Aorta (tissue), 5 donors: ENCODE results near the gene CEP43. TPM values are rescaled to one million over a fixed set of nuclear protein-coding genes. Genes with fewer than 3 reads are reported as not detected.

Experiments used
- ATAC-seq: fragments of 200-7000 bp; cut with Tn5 transposase; one replicate; pipeline ENCODE4 v1.9.1; 2022; ENCODE audit warnings: moderate library complexity; ENCODE audit not compliant: low FRiP score
- DNase-seq, 2 donors: peaks; one replicate each; pipeline ENCODE4 v3.0.0-alpha.2; 2020
- H3K27ac ChIP-seq, 2 donors: one replicate each; pipeline ENCODE4 v1.5.1; 2013; ENCODE audit warnings: low read length in 2 of 2, mild to moderate bottlenecking in 2 of 2, moderate library complexity in 2 of 2, control low read depth in 1 of 2, inconsistent platforms in 1 of 2, low read depth in 1 of 2
- H3K27me3 ChIP-seq, 2 donors: one replicate each; pipeline ENCODE4 v1.6.1; 2013; ENCODE audit warnings: control low read depth in 1 of 2, low read length in 1 of 2, mild to moderate bottlenecking in 1 of 2, moderate library complexity in 1 of 2; ENCODE audit not compliant: insufficient read depth in 2 of 2, control insufficient read depth in 1 of 2
- H3K36me3 ChIP-seq, 2 donors: one replicate each; pipeline ENCODE4 v1.6.1; 2013; ENCODE audit warnings: control low read depth in 1 of 2, low read length in 1 of 2, mild to moderate bottlenecking in 1 of 2; ENCODE audit not compliant: insufficient read depth in 2 of 2, control insufficient read depth in 1 of 2
- H3K4me1 ChIP-seq, 2 donors: one replicate each; pipeline ENCODE4 v1.6.1; 2013; ENCODE audit warnings: low read length in 2 of 2, control low read depth in 1 of 2, mild to moderate bottlenecking in 1 of 2, moderate library complexity in 1 of 2; ENCODE audit not compliant: insufficient read depth in 2 of 2, control insufficient read depth in 1 of 2
- H3K4me3 ChIP-seq, 2 donors: one replicate each; pipeline ENCODE4 v1.5.1; 2013; ENCODE audit warnings: low read length in 2 of 2, control low read depth in 1 of 2, mild to moderate bottlenecking in 1 of 2
- H3K9me3 ChIP-seq: one replicate; pipeline ENCODE4 v1.6.1; 2013; ENCODE audit warnings: mild to moderate bottlenecking, low read length; ENCODE audit not compliant: control insufficient read depth
- WGBS, 2 donors: extraction: QIAGEN DNeasy Blood & Tissue Kit; methylation state at CpG; one replicate each; pipeline ENCODE4 v1.1.7; 2013; 5-methylcytosine and 5-hydroxymethylcytosine counted together
- intact Hi-C, 2 donors: fragments of 100-400 bp; cut with DNase I; formaldehyde crosslinking; loops; one replicate each; pipeline versions ENCODE4 v1.14.2 to v1.15.0; 2022
- polyA plus RNA-seq, 2 donors: library from polyadenylated mRNA; stranded (reverse); fragments of 200-250 nt; gene quantifications; one replicate each; pipeline ENCODE4 v1.2.3, GENCODE V29; 2013
- total RNA-seq, 2 donors: library from RNA; stranded (reverse); fragmentation: NEBNext Ultra II Directional; extraction: Animal tissue kit (Norgen Biotek cat#: 25700); gene quantifications; one replicate each; pipeline ENCODE4 v1.2.1, GENCODE V29; 2021
- donor health status: healthy with polysubstance abuse.
- donor health status: Bipolar disorder and iron deficiency.
- donor health status: DM: no; HTN: no; CAD: no.
- donor health status: DM: no; HTN: no; CAD: no.
- donor health status: DM: yes; HTN: yes; CAD: no.

The CEP43 gene
- total and polyA plus RNA-seq, 4 donors, result 7.8 to 13.6 (median 8.9) TPM

DNA sequence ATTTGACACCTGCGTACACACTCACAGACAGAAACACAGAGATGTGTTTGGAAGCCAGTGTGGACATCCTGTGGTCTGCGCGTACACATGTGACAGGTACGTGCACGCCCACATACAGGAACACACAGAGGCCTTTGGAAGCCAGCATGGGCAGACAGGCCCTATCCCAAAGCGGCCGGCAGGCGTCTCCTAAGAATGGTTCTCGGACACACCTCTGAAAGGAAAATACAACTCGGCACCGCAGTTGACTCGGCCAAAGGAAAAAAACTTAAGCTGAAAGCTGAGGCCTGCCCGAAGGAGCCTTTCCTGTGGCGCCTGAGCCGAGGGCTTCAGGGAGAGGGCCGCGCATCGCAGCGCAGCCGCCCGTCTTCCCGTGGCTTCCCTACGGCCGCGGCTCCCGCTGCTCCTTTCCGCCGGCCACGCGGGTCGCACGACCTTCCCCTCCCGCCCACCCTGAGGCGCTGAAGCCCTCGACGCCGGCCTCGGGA is 1.4 kb upstream of the CEP43 start:
- ATAC-seq (no peak), DNase-seq (peak; percentile 66 to 79)
- Histone ChIP-seq H3K4me3 (peak overlapping the region; percentile 28 to 95), H3K9me3 (no peaks in the 10 kb centered on the region), H3K4me1 (no peaks in the 10 kb centered on the region), H3K36me3 (no peaks in the 10 kb centered on the region), H3K27me3 (no peaks in the 10 kb centered on the region), H3K27ac (no peak overlapping the region)
- 3 to 5% methylated on average over 38 of the region's 38 CpGs for WGBS, 2 donors
- intact Hi-C loops, result loop anchor here (1.0 to 10.0 kb wide), 4 partner anchors 41 to 531 kb away; partner anchors contain the start of genes RNASET2 (in 2 of the 2) and RPS6KA2 (in 1 of the 2)

DNA sequence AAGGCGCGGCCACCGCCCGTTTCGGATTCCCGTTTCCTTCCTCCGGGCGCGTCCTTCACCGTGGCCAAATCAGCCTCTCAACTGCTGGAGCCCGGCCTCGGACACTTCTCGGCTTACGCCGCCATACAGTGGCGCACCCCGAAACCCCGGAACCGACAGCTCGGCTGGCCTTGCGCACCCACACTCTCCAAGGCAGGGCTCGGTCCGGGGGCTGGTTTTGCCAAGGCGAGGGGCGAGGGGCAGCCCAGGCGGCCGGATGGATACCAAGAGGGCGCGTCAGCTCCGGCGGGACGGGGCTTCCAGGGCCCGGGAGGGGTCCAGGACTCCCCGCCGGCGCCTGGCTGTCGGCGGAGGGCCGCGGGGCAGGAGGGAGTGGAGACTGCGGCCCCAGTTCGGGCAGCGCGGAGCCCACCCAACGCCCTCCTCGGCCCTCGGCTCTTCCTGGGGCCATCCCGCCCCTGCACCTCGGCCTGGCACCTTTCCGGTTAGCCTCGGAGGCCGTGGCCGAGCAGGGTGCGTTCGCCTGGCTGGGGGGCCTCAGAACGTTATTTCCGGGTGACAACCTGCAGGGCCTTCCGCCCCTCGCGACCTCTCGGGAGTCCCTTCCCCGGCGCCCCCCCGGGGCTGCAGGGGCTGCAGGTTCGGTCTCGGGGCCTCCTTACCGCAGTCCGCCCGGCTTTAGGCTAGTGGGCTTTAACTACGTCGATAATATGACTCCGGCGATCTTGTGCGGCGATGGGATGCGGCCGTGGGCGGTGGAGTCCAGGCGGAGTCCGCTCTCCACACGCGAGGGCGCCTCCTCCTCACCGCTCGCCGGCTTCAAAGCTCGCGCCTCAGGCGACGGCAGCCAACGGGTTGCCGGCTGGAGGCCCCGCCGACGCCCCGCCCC is 697 bp upstream of the CEP43 start:
- Histone ChIP-seq H3K4me3 (peak overlapping the region; percentile 28 to 95), H3K9me3 (no peaks in the 10 kb centered on the region), H3K27me3 (no peaks in the 10 kb centered on the region), H3K36me3 (no peaks in the 10 kb centered on the region), H3K4me1 (no peaks in the 10 kb centered on the region), H3K27ac (no peak overlapping the region)
- 0% methylated on average over 82 to 96 of the region's 96 CpGs for WGBS, 2 donors
- intact Hi-C loops, result loop anchor here (2.0 to 10.0 kb wide), 3 partner anchors 42 to 531 kb away; partner anchors contain the start of genes RNASET2 (in 1 of the 2) and RPS6KA2 (in 1 of the 2)
- ATAC-seq (peak; percentile 20), DNase-seq (peak; percentile 55 to 81)

GRCh38 chr6:166999884-167000253 is 672 bp downstream of the CEP43 start:
- no peak for DNase-seq
- no peaks in the 10 kb centered on the region for H3K27me3 ChIP-seq
- ATAC-seq, result no peak
- WGBS, 2 donors, result 1 to 3% methylated on average over 10 of the region's 10 CpGs
- no peaks in the 10 kb centered on the region for H3K9me3 ChIP-seq
- intact Hi-C loops, result loop anchor here (2.0 to 10.0 kb wide), 4 partner anchors 43 to 533 kb away; partner anchors contain the start of genes RNASET2 (in 1 of the 2) and RPS6KA2 (in 1 of the 2)
- H3K4me1 ChIP-seq, result no peaks in the 10 kb centered on the region
- no peak overlapping the region for H3K27ac ChIP-seq
- peak overlapping the region; percentile 85 to 89 for H3K4me3 ChIP-seq
- no peaks in the 10 kb centered on the region for H3K36me3 ChIP-seq

DNA sequence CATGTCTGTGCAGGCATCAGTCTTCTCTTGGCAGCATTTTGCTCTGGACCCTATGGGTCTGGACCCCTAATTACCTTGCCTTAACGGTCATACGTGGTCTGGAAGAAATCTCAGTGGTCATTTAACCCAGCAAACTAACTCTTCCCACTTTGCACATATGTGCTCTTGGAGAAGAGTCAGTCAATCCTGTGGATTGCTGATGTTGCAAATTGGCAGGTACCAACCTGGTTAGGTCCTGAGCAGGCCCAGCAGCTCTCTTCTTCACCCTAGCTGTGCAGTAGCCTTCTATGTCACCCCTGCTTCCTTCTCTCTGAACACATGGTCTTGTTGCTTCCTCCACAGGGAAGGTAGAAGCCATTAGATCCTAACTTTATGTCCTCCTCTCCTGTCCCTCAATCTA is 1.6 kb downstream of the CEP43 start:
- no peaks in the 10 kb centered on the region for H3K27me3 ChIP-seq
- H3K4me3 ChIP-seq, result no peak overlapping the region
- WGBS, 2 donors, result 70 to 72% methylated on average over 2 of the region's 2 CpGs
- H3K27ac ChIP-seq, result no peak overlapping the region
- H3K36me3 ChIP-seq, result no peaks in the 10 kb centered on the region
- no peak for DNase-seq
- no peaks in the 10 kb centered on the region for H3K4me1 ChIP-seq
- no peaks in the 10 kb centered on the region for H3K9me3 ChIP-seq
- intact Hi-C loops, result loop anchor here in 1 of 2 donors (5.0 kb wide), 1 partner anchor 378 kb away; no protein-coding TSS in a partner anchor
- ATAC-seq, result no peak

GRCh38 chr6:167005350-167006159 is 6.4 kb downstream of the CEP43 start:
- DNase-seq (peak in 1 of 2 donors; percentile 87), ATAC-seq (no peak)
- Histone ChIP-seq H3K4me3 (no peak overlapping the region), H3K36me3 (peaks cover 0 to 1% of the 10 kb centered on the region in 2 donors), H3K27ac (no peak overlapping the region), H3K4me1 (no peaks in the 10 kb centered on the region), H3K9me3 (no peaks in the 10 kb centered on the region), H3K27me3 (no peaks in the 10 kb centered on the region)
- 38 to 46% methylated on average over 12 of the region's 12 CpGs for WGBS, 2 donors
- intact Hi-C loops, result no loop called here

GRCh38 chr6:167007985-167008384 is 8.8 kb downstream of the CEP43 start:
- WGBS, 2 donors, result 88 to 94% methylated on average over 4 of the region's 4 CpGs

DNA sequence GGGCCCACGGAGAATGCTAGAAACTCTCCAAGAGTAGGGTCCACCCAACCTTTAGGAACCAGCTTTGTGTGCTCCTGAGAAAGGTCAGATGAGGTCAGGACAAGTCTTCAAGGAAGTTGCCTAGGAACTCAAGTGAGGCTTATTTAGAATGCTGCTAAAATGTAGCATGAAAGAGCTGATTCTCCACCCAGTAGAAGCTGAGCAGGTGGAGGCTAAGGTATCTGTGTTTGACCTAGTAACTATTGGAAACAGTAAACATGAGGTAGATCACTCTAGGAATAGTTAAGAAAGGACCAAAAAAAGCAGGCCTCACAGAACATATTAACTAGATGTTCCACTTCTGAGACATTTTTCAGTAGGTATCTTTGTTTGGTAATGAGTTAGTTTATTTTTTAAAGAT is 13.9 kb downstream of the CEP43 start:
- ATAC-seq (no peak), DNase-seq (no peak)
- Histone ChIP-seq H3K9me3 (no peaks in the 10 kb centered on the region), H3K27ac (no peak overlapping the region), H3K4me1 (no peaks in the 10 kb centered on the region), H3K36me3 (peaks cover 8 to 9% of the 10 kb centered on the region in 2 donors), H3K27me3 (no peaks in the 10 kb centered on the region), H3K4me3 (no peak overlapping the region)
- intact Hi-C loops, result no loop called here
- WGBS, 2 donors, result 96 to 100% methylated on average over 1 of the region's 1 CpG

More at GRCh38 chr6:167007985-167008384, 8.8 kb downstream of the CEP43 start:
- no peaks in the 10 kb centered on the region for H3K27me3 ChIP-seq
- no peak overlapping the region for H3K4me3 ChIP-seq
- intact Hi-C loops, result no loop called here
- no peak for DNase-seq
- H3K9me3 ChIP-seq, result no peaks in the 10 kb centered on the region
- ATAC-seq, result no peak
- no peak overlapping the region for H3K27ac ChIP-seq
- peaks cover 6 to 8% of the 10 kb centered on the region in 2 donors for H3K36me3 ChIP-seq
- no peaks in the 10 kb centered on the region for H3K4me1 ChIP-seq

GRCh38 chr6:167013946-167014345 is 14.7 kb downstream of the CEP43 start:
- intact Hi-C loops, result no loop called here
- peaks cover 8 to 9% of the 10 kb centered on the region in 2 donors for H3K36me3 ChIP-seq
- H3K27me3 ChIP-seq, result no peaks in the 10 kb centered on the region
- H3K4me3 ChIP-seq, result no peak overlapping the region
- H3K27ac ChIP-seq, result no peak overlapping the region
- H3K9me3 ChIP-seq, result no peaks in the 10 kb centered on the region
- WGBS, 2 donors, result 93 to 96% methylated on average over 4 of the region's 4 CpGs
- ATAC-seq (no peak), DNase-seq (no peak)
- H3K4me1 ChIP-seq, result no peaks in the 10 kb centered on the region
